ENCODE data around the gene TMEM63C. TPM values are rescaled to one million over a fixed set of nuclear protein-coding genes. Genes with fewer than 3 reads are reported as not detected.

Gene TMEM63C
- total RNA-seq, 1 experiment from 2014 or later = 0.13 TPM

DNA sequence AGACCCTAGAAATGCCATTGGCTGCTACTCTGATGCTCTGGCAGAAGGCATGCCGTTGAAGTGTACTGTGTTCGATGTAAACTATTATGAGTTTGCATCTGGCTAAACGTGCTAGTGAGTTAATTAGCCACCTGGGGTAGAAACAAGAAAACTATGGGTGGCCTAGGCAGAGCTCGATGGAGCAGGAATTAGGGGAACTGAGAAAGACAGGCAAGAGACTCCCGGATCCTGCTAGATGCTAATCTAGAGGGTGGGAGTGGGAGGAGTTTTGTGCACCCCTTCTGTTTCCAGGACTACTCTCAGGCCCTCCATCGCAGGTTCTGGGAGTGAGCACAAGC is 32.0 kb downstream of the TMEM63C start:
- ChIA-PET CTCF (interaction anchor here (0.9 to 1.0 kb wide), 2 partner anchors 14 to 62 kb away, joined by 5 read pairs; no protein-coding TSS in a partner anchor), POLR2A (ENCODE audit: low non-redundant PET) (no interaction called here)
- Histone ChIP-seq H3K36me3 (ENCODE audit: insufficient read depth, low read length, poor library complexity, severe bottlenecking) (no peaks in the 10 kb centered on the region), H3K4me3 (ENCODE audit: low read depth, low read length, poor library complexity, severe bottlenecking) (no peak overlapping the region), H3K27me3 (replicated peaks; ENCODE audit: insufficient read depth, low read depth, low read length, poor library complexity) (peaks cover 56% of the 10 kb centered on the region), H3K27ac (ENCODE audit: low read depth, low read length, poor library complexity, severe bottlenecking) (no peak overlapping the region), H3K4me1 (ENCODE audit: insufficient read depth, low read length, poor library complexity, severe bottlenecking) (no peaks in the 10 kb centered on the region), H3K9me3 (ENCODE audit: low read depth, low read length, poor library complexity, severe bottlenecking) (no peaks in the 10 kb centered on the region)
- BruUV-seq (replicated peaks) = no TSS peak
- intact Hi-C loops (cut with micrococcal nuclease; ENCODE audit: unreplicated experiment) = loop anchor here (5.0 kb wide), 1 partner anchor 61 kb away; no protein-coding TSS in a partner anchor
- TF ChIP-seq, protein P1, sequence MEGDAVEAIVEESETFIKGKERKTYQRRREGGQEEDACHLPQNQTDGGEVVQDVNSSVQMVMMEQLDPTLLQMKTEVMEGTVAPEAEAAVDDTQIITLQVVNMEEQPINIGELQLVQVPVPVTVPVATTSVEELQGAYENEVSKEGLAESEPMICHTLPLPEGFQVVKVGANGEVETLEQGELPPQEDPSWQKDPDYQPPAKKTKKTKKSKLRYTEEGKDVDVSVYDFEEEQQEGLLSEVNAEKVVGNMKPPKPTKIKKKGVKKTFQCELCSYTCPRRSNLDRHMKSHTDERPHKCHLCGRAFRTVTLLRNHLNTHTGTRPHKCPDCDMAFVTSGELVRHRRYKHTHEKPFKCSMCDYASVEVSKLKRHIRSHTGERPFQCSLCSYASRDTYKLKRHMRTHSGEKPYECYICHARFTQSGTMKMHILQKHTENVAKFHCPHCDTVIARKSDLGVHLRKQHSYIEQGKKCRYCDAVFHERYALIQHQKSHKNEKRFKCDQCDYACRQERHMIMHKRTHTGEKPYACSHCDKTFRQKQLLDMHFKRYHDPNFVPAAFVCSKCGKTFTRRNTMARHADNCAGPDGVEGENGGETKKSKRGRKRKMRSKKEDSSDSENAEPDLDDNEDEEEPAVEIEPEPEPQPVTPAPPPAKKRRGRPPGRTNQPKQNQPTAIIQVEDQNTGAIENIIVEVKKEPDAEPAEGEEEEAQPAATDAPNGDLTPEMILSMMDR (conservative IDR thresholded peaks at IDR 0.05; ENCODE audit: low read depth, low read length) = no peak
- no peak for TF ChIP-seq EZH2 (IDR thresholded peaks at IDR 0.05; ENCODE audit: borderline replicate concordance, low read depth, low read length, poor library complexity, severe bottlenecking)
- DNase-seq (ENCODE audit: low spot score) = no peak

DNA sequence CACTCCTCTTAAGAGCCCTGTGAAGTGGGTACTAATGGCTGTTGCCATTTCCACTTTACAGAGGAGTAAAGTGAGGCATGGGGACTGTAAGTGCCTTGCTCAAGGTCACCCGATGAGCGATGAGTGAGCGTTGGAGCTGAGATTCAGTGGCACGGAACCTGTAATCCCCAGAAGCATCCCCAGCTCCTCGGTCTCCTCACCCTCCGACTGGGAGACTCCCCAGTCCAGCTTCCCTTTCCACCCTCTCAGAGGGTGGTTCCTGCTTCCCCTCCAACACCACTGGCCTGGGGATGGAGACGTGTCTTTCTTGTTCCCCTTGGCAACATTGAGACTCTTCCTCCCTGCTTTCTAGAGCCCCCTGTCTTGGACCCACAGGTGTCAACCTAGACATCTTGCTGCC is 32.6 kb downstream of the TMEM63C start:
- Histone ChIP-seq H3K4me3 (ENCODE audit: low read depth, low read length, poor library complexity, severe bottlenecking) (no peak overlapping the region), H3K27ac (ENCODE audit: low read depth, low read length, poor library complexity, severe bottlenecking) (no peak overlapping the region), H3K27me3 (replicated peaks; ENCODE audit: insufficient read depth, low read depth, low read length, poor library complexity) (peaks cover 61% of the 10 kb centered on the region), H3K36me3 (ENCODE audit: insufficient read depth, low read length, poor library complexity, severe bottlenecking) (no peaks in the 10 kb centered on the region), H3K4me1 (ENCODE audit: insufficient read depth, low read length, poor library complexity, severe bottlenecking) (no peaks in the 10 kb centered on the region), H3K9me3 (ENCODE audit: low read depth, low read length, poor library complexity, severe bottlenecking) (no peaks in the 10 kb centered on the region)
- CTCF ChIA-PET = no interaction called here
- BruUV-seq (replicated peaks) = no TSS peak
- no peak for DNase-seq (ENCODE audit: low spot score)
- intact Hi-C loops (cut with micrococcal nuclease; ENCODE audit: unreplicated experiment) = loop anchor here (5.0 kb wide), 1 partner anchor 62 kb away; no protein-coding TSS in a partner anchor
- POLR2A ChIA-PET (ENCODE audit: low non-redundant PET) = no interaction called here
- TF ChIP-seq, protein P1 (conservative IDR thresholded peaks at IDR 0.05; ENCODE audit: low read depth, low read length) = no peak
- TF ChIP-seq EZH2 (IDR thresholded peaks at IDR 0.05; ENCODE audit: borderline replicate concordance, low read depth, low read length, poor library complexity, severe bottlenecking) = no peak

DNA sequence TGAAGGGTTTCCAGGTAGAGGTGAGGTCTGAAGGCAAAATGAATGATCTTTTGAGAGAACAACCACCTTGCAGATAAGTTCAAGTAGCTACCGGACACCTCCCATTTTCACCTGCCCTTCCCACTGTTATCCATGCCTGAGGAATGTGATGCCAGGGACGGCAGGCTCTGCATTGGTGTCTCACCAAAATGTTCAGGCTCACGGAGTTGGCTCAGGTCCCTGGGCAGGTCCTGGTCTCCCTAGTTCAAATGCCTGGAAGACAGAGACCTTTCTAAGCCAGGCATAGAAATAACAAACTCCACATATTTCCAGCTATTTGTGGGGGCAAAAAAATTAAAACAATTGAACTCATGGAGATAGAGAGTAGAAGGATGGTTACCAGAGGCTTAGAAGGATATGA is 36.0 kb downstream of the TMEM63C start:
- intact Hi-C loops (cut with micrococcal nuclease; ENCODE audit: unreplicated experiment) = no loop called here
- BruUV-seq (replicated peaks) = no TSS peak
- ChIA-PET POLR2A (ENCODE audit: low non-redundant PET) (no interaction called here), CTCF (no interaction called here)
- no peak overlapping the region for H3K27ac ChIP-seq (ENCODE audit: low read depth, low read length, poor library complexity, severe bottlenecking)
- peaks cover 64% of the 10 kb centered on the region for H3K27me3 ChIP-seq (replicated peaks; ENCODE audit: insufficient read depth, low read depth, low read length, poor library complexity)
- H3K9me3 ChIP-seq (ENCODE audit: low read depth, low read length, poor library complexity, severe bottlenecking) = no peaks in the 10 kb centered on the region
- DNase-seq (ENCODE audit: low spot score) = no peak
- no peak overlapping the region for H3K4me3 ChIP-seq (ENCODE audit: low read depth, low read length, poor library complexity, severe bottlenecking)
- TF ChIP-seq, protein P1 (conservative IDR thresholded peaks at IDR 0.05; ENCODE audit: low read depth, low read length) = no peak
- no peak for TF ChIP-seq EZH2 (IDR thresholded peaks at IDR 0.05; ENCODE audit: borderline replicate concordance, low read depth, low read length, poor library complexity, severe bottlenecking)
- H3K36me3 ChIP-seq (ENCODE audit: insufficient read depth, low read length, poor library complexity, severe bottlenecking) = no peaks in the 10 kb centered on the region
- H3K4me1 ChIP-seq (ENCODE audit: insufficient read depth, low read length, poor library complexity, severe bottlenecking) = no peaks in the 10 kb centered on the region

Data from A673 (cell line).